ENCODE data around the gene TRAPPC6A.
"Not testable (repeated sequence)": the region's sequence is repeated elsewhere in the genome, so short reads cannot be mapped to it uniquely, and the experiment has no call there.

Gene TRAPPC6A

GRCh38 chr19:45130888-45131615 lies 47.0 kb downstream of the TRAPPC6A start:
- DNase-seq (ENCODE audit: low spot score) = no peak

- no peak for DNase-seq (ENCODE audit: low spot score)
Observed at GRCh38 chr19:45130236-45130635, 47.8 kb downstream of the TRAPPC6A start.

GRCh38 chr19:45128806-45129205 lies 49.2 kb downstream of the TRAPPC6A start:
- no peak for DNase-seq (ENCODE audit: low spot score)

DNA sequence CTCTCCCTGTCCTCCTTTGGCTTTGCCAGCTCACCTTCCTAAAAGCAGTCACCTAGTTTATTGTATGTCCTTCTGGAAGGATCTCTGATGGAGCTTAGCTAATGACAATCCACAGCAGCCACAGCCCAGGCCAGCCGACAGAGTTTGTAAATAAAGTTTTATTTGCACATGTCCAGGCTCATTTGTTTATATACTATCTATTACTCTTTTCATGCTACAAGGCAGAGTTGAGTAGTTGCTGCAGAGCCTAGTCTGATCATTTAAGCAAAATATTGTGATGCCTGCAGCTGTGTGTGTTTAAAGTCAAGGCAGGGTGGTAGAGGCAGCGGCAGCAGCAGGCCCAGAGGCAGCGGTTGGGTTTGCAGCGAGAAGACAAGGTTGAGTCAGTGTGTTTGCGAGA lies 49.9 kb downstream of the TRAPPC6A start:
- DNase-seq (ENCODE audit: low spot score) = no peak

GRCh38 chr19:45126654-45127053 lies 51.4 kb downstream of the TRAPPC6A start:
- no peak for DNase-seq (ENCODE audit: low spot score)

DNA sequence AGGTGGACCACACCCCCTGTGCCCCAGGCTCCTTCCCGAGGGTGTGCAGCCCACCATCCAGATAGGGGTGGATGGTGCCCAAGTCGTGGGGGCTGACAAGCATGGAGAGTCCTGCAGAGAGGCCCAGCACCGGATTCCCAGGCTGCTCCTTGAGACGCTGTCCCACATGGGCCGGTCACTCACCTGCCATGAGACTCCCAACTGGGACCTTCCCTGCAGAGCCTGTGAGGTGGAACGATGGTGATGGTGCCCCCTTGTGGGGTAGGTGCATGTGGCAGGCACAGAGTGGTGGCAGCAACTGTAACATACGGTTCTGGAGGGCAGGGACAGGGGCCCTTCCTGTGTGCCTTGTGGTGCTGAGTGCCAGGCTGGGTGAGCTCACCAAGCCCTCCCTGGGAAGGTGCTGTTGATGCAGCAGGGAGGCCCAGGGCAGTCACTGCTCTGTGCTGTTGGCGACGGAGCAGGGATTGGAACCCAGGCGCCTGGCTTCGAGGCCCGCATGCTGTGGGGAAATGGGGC lies 52.0 kb downstream of the TRAPPC6A start:
- peak; percentile 65 for DNase-seq (ENCODE audit: low spot score)

- no peak for DNase-seq (ENCODE audit: low spot score)
Observed at GRCh38 chr19:45125360-45125759, 52.7 kb downstream of the TRAPPC6A start.

- DNase-seq (ENCODE audit: low spot score) = no peak
Observed at GRCh38 chr19:45124021-45124420, 54.0 kb downstream of the TRAPPC6A start.

DNA sequence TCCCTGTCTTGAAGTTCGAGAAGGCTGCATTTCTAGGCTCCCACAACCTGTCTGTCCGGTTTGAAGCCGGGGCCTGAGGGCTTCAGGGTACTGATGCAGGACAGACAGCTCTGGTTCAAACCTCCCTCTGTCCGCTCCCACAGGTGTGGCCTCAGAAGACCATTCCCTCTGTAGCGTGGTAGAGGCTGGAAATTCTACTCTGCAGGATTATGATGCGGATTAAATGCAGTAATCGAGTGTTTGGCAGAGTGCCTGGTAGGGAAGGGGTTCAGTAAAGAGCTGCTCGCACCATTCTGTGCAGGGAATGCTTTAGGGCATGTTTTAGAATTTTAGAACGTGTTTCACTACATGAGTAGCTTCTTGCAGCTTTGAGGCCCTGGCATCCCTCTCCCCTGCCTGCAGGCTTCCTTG lies 54.6 kb downstream of the TRAPPC6A start:
- DNase-seq (ENCODE audit: low spot score) = no peak

DNA sequence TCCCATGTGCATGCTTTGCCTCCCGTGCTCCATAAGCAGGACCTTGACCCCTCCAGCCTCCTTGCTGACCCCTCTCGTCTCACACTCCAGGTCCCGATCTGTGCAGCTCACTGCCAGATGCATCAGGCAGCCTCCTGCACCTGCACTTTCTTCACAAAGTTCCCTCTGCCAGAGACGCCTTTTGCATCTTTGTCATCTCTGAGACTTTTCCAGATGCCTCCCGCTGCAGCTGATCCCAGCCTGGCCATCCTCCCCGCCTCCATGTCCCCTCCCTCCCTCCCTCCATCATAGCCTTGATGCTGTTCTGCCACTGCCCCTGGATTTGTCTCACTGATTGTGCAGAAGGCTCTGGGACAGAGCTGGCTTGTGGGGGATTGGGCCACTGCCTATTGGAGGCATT lies 55.2 kb downstream of the TRAPPC6A start:
- no peak for DNase-seq (ENCODE audit: low spot score)

DNA sequence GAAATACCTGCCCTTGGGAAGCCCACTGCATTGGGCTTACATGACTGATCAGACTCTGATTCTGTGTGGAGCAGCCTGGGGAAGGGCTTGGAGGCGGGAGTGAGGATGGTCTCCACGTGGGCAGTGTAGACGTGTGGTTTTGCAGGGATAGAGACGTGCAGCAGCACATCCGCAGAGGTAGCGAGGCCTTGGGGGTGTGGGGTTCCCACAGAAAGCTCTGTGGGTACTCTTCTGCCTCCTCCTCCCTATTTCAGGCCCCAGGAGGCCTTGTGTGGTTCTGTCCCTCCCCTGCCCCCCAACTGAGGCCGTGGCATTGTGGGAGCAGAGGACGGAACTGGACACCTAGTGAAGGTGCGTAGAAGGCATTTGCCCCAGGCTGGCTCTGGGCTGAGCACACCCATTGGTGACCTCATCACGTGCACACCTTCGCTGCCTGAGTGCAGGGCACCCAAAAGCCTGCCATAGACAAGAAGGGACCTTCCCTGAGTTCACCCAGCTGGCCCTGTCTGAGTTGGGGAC lies 56.2 kb downstream of the TRAPPC6A start:
- no peak for DNase-seq (ENCODE audit: low spot score)

DNA sequence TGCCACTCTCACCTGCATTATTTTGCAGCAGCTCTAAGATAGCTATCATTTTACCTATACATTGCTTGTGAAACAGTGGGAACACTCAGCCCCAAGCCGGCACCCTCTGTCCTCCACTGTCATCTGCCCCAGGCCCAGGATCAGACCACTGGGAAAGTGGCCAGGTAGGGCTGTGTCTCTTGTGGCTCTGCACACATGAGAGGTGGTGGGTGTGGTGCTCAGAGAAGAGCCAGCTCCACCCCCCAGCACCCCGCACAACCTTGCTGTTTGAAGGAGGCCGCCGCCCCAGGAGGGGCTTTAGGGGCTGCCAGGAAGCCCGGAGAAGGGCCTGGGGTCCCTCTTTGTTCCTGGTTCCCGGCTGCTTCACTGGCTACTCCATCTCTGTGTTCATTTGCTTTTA lies 58.5 kb downstream of the TRAPPC6A start:
- DNase-seq (ENCODE audit: low spot score) = no peak

DNA sequence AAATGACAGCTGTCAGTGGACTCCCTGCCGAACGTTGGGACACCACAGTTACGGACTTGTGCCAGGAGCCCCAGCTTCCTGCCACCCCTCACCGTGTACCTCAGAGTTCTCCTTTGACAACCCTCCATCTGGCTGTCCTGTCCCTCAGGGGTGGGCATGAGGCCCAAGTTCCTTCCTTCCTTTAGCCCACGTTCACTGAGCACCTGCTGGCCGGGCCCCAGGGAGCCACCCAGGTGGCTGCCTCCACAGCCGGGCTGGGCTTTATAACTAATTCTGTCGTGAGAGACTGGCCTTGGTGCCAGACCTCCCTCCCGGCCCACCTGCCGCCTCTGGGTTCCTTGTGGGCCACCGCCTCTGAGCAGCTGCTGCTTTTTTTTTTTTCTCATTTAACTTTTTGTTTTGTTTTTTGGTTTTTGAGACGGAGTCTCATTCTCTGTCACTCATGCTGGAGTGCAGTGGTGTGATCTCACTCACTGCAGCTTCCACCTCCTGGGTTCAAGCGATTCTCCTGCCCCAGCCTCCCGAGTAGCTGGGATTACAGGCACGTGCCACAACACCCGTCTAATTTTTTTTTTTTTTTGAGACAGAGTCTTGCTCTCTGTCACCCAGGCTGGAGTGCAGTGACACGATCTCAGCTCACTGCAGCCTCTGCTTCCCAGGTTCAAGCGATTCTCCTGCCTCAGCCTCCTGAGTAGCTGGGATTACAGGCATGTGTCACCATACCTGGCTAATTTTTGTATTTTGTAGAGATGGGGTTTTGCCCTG lies 59.3 kb downstream of the TRAPPC6A start:
- DNase-seq (ENCODE audit: low spot score) = not testable (repeated sequence)

GRCh38 chr19:45118106-45118505 lies 59.9 kb downstream of the TRAPPC6A start:
- DNase-seq (ENCODE audit: low spot score) = no peak

- no peak for DNase-seq (ENCODE audit: low spot score)
Observed at GRCh38 chr19:45117671-45118070, 60.4 kb downstream of the TRAPPC6A start.

DNA sequence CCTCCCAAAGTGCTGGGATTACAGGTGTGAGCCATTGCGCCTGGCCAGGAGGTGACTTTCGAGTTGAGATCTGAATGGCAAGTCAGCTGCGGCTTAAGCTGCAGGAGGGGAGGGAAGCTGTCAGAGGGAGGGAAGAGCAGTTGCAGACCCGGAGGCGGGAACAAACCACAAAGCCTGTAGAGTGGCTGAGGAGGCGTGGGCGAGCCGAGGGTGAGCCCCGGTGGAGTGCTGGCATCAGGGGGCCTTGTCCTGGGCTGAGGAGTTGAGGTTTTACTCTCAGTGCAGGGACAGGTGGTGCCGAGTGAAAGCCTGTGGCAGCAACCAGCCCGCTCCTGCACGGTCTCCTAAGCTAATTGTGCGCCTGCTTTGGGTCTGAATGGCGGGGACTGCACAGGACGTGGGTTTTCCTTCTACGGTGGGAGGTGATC lies 60.9 kb downstream of the TRAPPC6A start:
- peak; percentile 18 for DNase-seq (ENCODE audit: low spot score)

DNA sequence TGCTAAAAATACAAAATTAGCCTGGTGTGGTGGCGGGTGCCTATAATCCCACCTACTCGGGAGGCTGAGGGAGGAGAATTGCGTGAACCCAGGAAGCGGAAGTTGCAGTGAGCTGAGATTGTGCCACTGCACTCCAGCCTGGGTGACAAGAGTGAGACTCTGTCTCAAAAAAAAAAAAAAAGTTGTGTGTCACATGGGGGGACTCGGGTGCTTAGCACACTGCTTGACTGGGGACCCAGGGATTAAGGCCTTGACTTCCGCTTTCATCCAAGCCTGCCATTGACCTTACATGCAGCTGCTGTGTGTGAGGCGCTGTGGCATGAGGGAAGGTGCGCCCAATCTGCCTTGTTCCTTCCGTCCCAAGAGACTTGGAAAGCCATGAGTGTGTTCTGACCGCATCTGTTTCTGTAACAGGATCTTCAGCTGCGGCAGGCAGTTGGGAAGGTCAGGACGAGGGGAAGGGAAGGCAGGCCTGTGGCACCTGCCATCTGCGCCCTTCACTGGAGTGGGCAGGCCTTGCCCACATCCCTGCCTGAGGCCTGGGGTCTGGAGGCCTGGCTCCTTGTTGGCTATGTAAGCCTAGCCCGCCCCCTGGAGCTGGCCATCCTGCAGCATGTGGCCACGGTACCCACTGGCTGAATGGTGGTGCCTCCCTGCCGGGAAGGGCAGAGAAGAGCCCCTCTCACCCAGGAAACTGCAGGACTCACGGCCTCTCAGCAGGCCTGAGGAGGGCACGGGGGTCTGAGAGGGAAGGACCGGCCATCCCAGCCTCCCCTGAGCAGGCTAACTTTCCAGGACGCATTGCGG lies 62.0 kb downstream of the TRAPPC6A start:
- DNase-seq (ENCODE audit: low spot score) = no peak

GRCh38 chr19:45114116-45114515 lies 63.9 kb downstream of the TRAPPC6A start:
- no peak for DNase-seq (ENCODE audit: low spot score)

DNA sequence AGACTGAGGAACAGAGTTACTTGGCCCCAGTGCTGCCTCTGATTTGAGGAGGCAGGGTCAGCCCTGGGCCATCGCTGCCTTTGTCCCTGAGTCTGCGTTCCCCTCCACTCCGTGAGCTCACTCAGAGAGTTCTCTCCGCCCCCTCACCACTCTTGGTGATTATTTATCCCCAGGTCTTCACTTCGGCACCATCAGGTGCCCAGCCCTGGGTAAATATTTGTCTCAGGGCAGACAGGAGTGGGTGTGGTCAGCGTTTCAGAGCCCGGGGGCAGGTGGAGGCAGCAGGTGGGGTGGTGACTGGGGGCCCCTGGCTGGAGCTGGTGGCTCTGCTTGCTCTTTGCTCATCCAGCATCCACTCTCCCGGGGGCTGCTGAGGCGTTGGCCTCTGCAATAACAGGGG lies 64.4 kb downstream of the TRAPPC6A start:
- DNase-seq (ENCODE audit: low spot score) = no peak
